Measurements from ENCODE around the gene SMIM41.
"Not testable (repeated sequence)": the region's sequence is repeated elsewhere in the genome, so short reads cannot be mapped to it uniquely, and the experiment has no call there.

- not testable (repeated sequence) for TF ChIP-seq CTCF (conservative IDR thresholded peaks at IDR 0.05; ENCODE audit: low read length); EZH2phosphoT487 (IDR thresholded peaks at IDR 0.05; ENCODE audit: borderline replicate concordance, low read depth, low read length)
Observed at GRCh38 chr12:52117806-52118475, 38.4 kb downstream of the SMIM41 start.
